GM19043 (cell line): ENCODE data around the gene FAM72D.
"Not testable (repeated sequence)": the region's sequence is repeated elsewhere in the genome, so short reads cannot be mapped to it uniquely, and the experiment has no call there.

Experiments used
- ATAC-seq: cut with Tn5 transposase; IDR thresholded peaks from one replicate; pipeline ENCODE4 v1.9.1; 2021; ENCODE audit warnings: low read depth; ENCODE audit not compliant: unreplicated experiment

The FAM72D gene

DNA sequence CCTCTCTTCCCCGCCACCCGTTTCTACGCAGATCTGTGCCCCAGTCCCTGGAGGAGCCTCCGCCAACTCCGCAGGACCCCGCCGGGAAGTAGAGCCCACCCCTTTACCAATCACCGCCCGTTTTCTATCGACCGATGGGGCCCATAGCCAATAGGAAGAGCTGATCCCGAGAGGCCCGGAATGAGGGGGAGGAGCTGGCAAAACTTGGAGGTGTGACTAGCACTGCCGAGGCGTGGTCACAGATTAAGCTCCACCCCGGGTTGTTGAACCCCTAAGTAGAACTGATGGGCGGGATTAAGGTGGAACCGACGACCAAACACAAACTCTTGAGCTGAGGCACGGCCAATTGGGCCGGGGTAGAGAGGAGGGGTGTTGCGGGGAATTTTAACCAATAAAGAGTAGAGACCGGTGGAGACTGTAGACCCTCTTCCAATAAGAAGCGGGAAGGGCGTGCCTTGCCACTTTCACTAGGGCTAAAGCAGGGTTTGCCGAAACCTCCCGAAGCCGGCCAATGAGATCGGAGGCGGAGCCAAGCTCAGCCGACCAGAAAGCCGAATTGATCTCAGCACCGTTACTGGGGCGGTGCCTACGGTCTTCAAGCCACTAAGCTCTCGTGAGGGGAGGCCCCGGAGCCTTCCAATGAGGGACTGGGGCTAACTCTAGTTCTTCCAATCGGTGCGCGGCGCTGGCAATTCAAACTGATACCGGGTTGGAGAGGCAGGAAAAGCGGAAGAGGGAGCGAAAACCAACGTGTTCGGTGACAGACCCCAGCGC lies at the start of gene FAM72D, which contains the start of gene SRGAP2B:
FAM72D (plus strand) TSS at position 691 of the 774 bp plus-strand sequence. CDS start 874 bp downstream, outside the sequence.
SRGAP2B (minus strand) TSS at position 45 of the 774 bp plus-strand sequence. CDS start 2,427 bp downstream, outside the sequence.
- ATAC-seq, result peak; percentile 85

DNA sequence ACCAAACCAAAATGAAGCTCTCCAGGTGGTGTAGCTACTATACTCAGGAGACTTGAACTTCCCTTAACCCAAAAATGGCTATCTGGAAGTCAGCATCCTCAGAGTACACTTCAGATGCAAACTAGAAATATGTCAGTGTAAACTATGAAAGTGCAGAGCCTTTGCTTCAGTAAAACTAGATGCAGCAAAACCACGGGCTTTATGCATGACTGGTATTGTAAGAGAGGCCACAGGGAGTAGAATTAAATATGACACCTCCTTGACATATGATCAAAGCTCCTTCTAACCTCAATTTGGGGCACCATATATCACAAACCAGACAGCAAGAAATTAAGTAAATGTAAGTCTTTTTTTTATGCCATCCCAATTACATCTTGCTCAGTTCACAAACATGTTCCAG lies 48.2 kb upstream of the FAM72D start:
- ATAC-seq, result peak; percentile 51

DNA sequence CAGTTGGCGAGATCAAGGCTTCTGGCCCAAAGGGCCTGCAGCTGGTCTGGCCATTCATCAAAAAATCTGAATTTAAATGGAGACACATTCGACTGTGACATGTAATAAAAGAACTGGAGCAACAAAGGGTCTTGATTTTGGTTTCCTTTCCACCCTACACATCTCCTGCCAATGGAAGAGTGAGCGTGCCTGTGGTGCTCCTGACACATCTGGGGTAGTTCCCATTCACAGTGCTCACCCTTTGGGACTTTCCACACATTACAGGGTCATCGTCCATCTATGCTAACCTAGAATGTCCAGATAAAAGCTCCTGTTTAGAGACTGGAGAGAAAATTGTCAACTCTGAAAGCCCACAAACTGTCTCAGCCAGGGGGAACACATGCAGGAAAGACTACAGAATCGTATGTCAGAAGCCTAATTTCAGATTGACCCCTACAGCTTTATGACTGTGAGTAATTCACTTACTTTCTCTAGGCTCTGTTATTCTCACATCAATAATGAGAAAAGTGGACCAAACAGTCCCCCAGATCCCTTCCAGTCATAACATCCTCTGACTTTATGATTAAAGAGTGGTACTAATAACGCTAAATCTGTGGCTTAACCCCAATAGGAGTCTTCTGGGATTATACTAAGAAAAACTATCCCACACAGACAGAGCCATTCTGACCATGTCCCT lies 47.5 kb upstream of the FAM72D start:
- not testable (repeated sequence) for ATAC-seq

DNA sequence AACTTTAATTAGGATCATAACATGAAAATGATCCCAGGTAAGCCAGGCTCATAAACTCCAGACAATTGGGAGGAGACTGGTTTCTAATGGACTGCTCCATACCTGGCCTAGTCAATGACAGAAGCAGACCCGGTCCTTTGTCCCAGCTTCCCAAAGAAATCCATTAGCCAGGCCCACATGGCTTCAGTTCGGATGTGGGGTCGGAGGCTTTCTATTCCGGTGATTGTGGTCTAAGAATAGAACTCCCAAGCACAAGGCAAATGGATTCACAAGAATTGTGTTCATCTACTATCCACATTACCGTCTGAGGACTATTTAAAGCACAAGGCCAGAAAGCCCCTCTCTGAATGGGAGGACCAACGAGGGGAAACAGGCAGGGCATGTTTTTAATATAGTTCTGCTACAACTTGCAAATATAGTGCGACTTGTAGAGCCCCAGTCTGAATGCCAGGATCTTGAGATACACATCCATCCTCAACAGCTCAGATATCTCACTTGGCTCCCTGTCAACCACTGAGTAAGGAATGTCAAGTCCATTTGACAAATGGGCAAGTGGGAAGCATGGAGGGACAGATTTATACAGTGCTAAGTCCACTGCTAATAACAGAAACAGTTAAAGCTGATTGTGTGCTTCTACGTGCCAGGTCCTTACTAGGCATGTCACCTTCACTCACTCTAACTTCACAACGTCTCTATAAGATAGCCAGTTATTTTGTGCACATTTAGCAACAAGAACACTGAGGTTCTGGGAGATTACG lies 43.6 kb upstream of the FAM72D start:
- not testable (repeated sequence) for ATAC-seq

DNA sequence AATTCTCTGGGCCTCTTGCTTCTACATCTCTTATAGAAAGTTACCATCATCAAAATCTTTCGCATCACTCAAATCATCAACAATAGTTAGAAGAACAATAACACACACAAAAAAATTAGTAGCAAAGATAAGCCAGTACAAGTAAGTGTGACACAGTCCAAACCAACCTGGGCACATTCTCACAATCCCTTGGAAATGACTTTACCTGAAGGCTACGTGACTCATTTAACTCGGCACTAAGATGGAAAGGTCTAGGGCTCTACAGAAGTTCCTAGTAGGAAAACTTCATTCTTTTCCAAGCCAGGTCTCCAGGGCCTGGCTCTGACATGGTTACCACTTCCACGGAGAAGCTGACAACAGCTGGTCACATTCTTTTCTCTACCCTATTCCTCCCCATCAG lies 42.3 kb upstream of the FAM72D start:
- ATAC-seq, result not testable (repeated sequence)

DNA sequence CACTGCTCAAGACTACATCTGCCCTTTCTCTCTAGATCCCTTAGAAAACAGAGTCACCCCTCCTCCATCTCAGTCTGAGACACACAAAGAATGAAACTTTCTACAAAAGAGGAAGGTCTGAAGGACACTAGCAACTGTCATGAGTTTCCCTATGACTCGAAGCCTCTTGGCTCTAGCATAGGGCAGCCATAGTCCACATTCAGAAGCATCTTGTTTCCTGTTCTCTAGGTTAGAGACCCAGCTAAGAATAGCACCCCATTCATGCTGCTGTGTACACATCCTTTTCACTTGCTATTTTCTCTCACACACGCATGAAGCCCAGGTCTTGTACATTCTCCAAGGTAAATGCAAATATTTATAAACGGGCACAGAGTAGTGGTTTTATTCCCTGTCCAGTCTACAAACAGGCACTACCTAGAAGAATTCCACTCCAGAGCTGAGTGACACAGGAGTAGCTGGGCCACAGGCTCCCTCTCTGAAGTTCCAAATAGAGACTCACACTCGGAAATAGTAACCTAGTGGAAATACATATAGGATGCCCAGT lies 40.5 kb upstream of the FAM72D start:
- ATAC-seq, result peak; percentile 100

DNA sequence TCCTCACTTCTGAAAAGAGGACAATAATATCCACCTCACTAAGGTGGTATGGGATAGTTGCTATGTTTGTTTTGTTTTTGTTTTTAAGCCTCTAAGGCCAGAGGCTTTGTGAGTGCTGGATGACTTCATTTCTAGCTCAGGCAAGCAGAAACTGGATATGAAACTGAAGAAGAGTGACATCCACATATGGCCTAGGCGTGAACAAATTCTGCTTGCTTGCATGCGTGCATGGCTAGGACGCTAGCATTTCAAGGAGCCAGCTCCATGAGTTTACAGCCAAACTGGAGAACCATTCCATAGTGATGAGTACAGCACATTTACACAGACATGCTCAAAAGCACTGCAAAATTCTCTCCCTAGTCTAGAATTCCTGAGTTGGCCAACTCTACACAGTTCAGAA lies 37.6 kb upstream of the FAM72D start:
- ATAC-seq, result not testable (repeated sequence)

DNA sequence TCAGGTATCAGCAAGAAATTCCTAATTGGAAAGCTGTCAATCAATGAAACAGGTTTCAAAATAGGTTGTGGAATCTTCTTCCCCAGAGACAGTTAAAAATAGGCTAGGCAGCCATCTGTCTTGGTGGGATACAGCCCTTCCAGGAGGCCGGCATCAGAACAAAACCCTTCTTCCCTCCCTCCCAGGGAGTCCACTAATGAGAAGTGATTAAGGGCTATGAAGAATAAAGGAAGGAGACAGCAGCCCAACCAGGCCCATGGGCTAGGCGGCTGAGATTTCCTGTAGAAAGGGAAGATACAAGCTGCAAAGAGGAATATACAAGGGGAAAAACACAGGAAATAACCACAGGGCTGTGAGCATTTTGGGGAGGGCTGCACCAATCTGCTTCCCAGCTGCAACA lies 32.5 kb upstream of the FAM72D start:
- ATAC-seq, result not testable (repeated sequence)

DNA sequence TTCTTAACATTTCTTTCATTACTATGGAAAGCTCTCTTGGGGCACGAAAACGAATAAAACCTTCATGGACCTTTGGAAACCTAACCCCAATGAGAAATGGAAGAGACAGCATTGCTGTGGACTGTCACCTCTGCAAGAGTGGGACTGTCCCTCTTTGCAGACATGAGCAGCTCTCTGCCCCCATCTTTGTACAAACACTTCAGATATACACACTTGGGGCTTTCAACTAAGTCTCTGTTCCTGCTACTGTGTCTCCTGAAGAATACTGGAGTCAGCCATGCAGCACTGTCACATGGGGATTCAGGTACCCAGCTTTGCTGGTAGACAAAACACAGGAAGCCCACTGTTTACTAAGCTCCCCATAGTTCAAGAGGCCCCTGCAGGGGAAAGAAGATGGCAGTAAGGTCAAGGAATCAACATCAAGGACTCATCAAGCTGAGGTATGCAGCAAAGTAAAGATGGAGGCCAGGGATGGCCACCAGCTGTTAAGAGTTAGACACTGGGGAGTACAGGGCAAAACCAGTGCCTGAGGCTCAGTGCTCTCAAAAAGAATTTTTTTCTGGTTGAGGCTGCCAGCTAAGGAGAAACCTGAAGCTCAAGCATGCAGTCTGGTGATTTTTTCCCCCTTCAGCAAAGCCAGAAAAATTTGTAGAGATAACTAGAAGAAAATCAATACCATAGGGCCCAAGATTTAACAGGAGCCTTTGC lies 31.7 kb upstream of the FAM72D start:
- ATAC-seq, result not testable (repeated sequence)

DNA sequence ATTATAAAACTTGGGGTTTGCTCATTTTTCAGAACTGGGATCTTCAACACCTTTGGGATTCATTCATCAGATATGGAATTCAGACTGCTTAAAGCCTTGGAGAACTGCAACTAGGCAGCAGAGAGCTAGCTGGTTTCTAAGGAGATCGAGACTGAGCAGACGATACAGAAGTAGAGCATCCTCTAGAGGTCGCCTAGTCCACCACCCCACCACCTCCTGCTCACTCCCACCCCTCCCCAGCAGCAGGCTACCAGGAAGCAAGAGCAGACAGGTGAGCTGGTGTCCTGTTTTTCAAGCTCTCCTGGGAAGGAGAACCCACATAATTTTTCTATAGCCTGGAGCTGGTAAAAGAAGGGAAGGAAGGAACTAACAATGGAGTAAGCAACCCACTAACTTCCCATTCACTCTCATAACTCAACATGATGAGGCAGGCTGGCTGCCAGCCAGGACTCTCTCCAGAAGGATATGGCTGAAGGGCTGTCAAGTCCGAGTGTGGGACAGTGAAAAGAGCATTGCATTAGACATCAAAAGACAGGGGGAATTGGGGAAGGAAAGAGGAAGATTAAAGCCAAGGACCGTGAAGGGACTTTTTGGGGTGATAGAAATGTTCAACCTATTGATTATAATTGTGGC lies 30.5 kb upstream of the FAM72D start:
- ATAC-seq, result not testable (repeated sequence)

DNA sequence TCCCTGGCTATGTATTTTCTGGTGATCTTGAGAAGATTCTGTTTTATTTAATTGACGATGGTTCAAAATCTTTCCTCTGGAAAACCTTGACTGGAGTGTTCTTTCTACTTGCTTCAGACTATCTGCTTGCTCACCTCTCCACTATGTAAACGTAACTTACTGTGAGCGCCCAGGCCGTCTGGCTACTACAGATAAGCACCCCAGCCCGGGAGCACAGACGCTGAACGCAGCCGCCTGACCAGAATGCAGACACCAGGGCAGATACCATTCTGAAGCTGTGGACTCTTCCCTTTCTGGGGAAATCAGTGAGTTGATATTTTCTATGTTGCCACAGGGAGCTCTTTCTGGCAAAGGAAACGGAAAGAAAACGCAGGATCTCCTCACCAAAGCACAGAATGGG lies 29.3 kb upstream of the FAM72D start:
- ATAC-seq, result not testable (repeated sequence)

DNA sequence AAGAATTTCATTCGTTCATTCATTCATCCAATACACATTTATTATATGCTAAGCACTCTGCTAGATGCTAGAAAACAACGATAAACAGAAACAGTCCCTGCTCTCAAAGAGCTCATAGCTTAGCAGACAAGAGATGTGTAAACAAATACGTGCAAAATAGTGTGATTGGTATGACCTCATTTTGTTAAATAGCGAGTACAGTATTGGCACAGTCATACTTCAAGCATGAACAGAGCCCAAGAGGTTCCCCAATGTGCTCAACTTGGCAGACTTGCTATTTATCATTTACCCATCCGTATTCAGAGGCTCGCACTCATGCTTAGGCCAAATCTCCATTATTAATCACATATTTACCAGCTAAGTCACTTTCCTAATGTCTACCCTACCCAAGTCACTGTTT lies 24.2 kb upstream of the FAM72D start:
- not testable (repeated sequence) for ATAC-seq

DNA sequence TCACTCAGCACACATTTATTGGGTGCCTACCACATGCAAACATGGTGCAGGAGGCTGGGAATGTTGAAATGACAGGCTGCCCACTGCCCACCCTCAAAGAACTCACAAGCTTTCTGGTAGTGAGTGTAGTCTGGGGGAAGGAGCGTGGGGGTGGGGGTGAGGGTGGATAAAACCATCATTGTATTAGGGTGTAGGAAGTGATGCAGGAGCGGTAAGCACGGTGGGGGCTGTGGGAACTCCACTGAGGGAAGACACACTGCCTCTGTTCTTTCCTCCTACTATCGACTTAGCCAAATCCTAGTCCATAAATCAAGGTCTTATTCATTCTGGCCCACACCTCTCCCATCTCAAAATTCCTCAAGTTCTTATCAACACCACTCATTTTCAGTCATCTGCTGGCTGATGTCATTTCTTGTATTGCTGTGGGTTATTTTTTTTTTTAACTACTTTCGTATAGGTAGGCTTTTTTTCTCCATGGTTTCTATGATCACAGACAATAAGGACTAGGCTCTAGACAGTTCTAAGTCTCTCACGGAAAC lies 21.7 kb upstream of the FAM72D start:
- ATAC-seq, result not testable (repeated sequence)

DNA sequence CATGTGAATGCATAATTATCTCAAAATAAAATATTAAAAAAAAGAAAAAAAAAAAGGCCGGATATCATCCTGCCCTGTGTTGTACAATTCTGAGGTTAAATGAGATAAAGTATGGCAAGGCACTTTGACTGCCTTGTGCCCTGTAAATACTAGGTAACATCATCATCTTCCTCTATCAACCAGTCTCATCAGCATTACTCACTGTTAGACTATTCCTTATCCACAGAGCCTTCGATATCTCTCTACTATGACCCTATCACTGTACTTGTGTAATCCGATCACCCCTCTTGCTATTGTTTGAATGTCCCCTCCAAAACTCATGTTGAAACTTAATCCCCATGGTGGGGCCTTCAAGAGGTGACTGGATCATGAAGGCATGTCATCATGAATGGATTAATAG lies 18.9 kb upstream of the FAM72D start:
- not testable (repeated sequence) for ATAC-seq

DNA sequence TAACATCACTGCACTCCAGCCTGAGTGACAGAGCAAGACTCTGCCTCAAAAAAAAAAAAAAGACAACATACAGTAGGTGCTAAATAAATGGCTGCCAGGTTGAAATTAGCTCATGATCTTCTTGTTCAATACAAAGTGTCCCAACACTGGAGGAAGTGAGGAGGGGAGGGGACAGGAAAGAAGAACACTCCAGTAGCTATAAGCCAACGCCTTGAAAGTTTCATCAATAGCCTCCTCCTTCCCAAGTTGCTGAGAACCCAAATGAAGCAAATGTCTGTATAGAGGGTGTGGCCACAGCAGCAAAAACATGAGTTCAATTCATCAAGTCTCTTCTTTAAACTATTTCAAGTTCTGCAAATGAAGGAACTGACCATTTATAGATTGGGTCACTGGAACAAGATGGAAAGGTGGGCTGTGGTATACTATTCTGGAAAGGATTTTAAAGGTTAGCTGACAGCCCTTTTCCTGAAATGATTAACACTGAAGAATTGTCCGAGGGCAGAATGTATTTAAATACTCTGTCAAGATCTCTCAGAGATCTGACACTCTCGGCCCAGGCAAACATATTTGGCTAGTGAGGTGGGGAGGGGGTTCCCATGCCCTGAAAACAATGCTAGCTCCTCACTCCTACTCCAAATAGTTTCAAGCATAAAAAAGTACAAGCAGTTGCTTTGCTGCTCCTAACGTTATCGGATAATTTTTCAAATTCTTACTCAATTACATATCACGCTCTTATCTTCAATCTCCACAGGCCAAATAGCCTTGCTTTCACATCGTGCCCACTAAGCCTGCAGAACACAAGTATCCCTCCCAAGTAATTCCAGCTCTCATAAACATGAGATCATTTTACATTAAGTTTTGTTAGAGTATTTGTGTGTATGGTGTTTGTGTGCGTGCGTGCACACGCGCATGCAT lies 17.6 kb upstream of the FAM72D start:
- ATAC-seq, result not testable (repeated sequence)

DNA sequence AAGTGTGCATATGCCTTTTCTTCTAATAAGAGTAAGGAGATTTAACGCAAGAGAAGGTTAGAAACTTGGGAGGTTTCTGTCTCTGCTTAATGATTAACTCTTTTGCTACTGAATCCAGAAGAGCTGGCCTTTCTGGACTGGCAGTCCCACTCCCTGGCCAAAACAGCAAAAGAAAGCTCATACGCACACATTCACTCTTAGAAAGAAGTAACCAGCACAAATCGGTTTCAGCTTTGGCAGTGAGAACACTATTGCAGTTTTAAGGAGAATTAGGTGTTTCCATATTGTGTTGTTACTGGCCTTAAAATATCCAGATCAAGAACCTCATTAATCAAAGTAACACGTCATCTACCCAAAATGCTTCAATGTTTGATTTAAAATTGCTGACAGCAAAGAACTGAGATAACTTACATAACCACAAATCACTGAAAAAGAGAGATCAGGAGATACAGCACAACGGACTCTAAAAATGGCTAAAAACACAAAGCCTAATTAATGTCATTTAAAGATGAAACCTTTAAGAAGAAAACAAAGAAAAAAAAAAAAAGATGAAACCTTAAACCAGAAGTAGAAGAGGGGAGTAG lies 16.9 kb upstream of the FAM72D start:
- ATAC-seq, result not testable (repeated sequence)

DNA sequence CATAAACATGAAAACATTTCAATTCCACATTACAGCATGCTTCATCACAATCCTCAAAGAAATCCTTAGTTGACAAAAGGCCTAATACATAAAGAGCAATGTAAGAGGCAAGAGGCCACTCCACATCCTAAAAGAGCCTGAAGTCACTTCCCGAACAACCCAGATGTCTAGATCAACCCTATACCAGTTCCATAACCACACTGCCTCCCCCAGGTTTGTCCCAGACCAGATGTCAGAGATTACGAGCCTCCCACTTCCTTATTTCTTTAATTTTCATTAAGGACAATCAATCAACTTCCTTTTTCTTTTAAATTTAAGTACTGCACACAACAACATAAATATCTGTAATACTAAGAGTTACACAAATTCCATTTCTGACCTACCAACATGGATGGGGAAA lies 16.0 kb upstream of the FAM72D start:
- ATAC-seq, result not testable (repeated sequence)

DNA sequence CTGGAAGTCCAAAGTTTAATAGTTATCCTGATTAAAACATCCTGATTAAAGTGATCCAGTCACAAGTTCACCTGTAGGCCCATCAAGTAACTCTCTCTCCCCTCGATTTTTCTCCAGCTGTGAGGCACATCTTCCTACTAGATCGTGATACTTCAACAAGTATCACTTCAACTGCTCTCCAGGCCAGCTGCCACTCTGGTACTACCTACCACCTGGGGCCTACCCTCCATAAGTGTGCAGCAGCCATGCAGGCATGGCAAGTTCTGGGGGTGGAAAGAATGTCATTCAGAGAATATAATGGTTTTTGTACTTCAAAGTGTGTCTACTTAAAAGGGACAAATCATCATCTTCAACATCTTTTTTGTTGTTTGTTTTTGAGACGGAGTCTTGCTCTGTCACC lies 15.6 kb upstream of the FAM72D start:
- not testable (repeated sequence) for ATAC-seq
